SK-N-SH (cell line): ENCODE results near the gene OR52D1.

ENCODE experiments used
- EP300 ChIP-seq, 2 experiments: IDR thresholded peaks; 2 replicates each; pipeline versions ENCODE4 v1.4.0 to v1.6.1; 2012; ENCODE audit warnings: borderline replicate concordance in 1 of 2, low read depth in 1 of 2, low read length in 1 of 2
- TF ChIP-seq, protein P1 (sequence below): fragments of 150-350 bp; IDR thresholded peaks from 2 replicates; pipeline ENCODE4 v1.6.1; 2017; ENCODE audit warnings: antibody characterized with exemption, low read length, low read depth, borderline replicate concordance

DNA sequence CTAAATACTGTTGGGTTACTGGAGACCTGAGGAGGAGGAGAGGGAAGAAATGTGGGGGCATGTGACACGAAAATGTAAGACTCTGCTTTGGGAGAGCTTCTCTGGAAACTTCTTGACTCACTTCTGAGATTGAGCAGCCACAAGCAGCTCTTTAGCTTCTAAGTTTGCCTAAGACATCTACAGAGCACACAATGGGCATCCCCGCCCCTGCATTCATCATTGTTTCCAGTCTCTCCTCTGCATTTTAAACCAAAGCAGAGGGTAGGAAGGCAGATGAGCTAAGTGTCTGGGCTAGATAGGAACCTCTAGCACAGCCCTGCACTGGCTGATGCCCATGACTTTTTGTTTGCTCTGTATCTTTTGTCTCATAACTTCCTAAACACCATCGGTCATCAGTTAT lies 2.1 kb upstream of the OR52D1 start:
- TF ChIP-seq EP300 (IDR thresholded peaks at IDR 0.05; ENCODE audit: borderline replicate concordance in 1 of 2, low read depth in 1 of 2, low read length in 1 of 2), result no peak
- TF ChIP-seq, protein P1, sequence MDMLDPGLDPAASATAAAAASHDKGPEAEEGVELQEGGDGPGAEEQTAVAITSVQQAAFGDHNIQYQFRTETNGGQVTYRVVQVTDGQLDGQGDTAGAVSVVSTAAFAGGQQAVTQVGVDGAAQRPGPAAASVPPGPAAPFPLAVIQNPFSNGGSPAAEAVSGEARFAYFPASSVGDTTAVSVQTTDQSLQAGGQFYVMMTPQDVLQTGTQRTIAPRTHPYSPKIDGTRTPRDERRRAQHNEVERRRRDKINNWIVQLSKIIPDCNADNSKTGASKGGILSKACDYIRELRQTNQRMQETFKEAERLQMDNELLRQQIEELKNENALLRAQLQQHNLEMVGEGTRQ, result no peak
